ENCODE measurements around the gene KIF19. TPM values are rescaled to one million over a fixed set of nuclear protein-coding genes. Genes with fewer than 3 reads are reported as not detected.

Gene KIF19
- total and polyA plus RNA-seq, 11 donors = 0.12 to 3.0 (median 0.19) TPM; not detected in 2

DNA sequence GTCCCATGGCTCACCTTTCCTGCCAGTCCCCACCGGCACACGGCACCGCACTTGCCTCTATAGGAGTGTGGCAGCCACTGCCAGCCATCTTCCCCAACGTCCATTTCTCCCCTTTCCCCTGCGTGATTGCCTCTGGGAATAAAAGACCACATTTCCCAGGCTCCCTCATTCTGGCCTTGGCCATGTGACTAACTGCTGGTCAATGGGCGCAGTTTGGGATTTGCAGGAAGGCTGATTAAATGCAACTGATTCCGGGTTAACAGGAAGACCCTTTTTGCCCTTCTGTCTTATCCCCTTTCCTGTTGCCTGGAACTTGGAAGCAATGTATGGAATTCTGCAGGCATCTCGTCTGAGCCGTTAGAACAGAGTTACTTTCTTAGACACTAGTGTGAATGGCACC is 32.7 kb downstream of the KIF19 start:
- DNase-seq (no peak), ATAC-seq (no peak)
- peaks cover 19 to 87% (median 71%) of the 10 kb centered on the region in 9 donors for H3K27me3 ChIP-seq
- peaks cover 0 to 24% (median 7%) of the 10 kb centered on the region in 12 donors for H3K4me1 ChIP-seq
- no peaks in the 10 kb centered on the region for H3K9me3 ChIP-seq
- no peaks in the 10 kb centered on the region for H3K36me3 ChIP-seq
- TF ChIP-seq POLR2A (IDR thresholded peaks at IDR 0.05) (no peak), CTCF (IDR thresholded peaks at IDR 0.05) (no peak)
- H3K4me3 ChIP-seq = no peak overlapping the region
- 69 to 74% (median 71%) methylated on average over 9 of the region's 9 CpGs for WGBS, 4 donors
- H3K27ac ChIP-seq = no peak overlapping the region
- intact Hi-C loops (cut with DNase I) = loop anchor here in 2 of 10 donors (5.0 kb wide), 2 partner anchors 56 to 146 kb away; partner anchors contain the start of gene TTYH2 (in 1 of the 2)

- intact Hi-C loops (cut with DNase I) = loop anchor here (2.0 to 10.0 kb wide), 11 partner anchors 53 to 245 kb away; partner anchors contain the start of genes TTYH2 (in 4 of the 10) and RPL38 (in 1 of the 10)
- H3K27ac ChIP-seq = no peak overlapping the region
- no peak overlapping the region for H3K4me3 ChIP-seq
- TF ChIP-seq POLR2A (IDR thresholded peaks at IDR 0.05) (no peak), CTCF (IDR thresholded peaks at IDR 0.05) (no peak)
- peaks cover 19 to 74% (median 64%) of the 10 kb centered on the region in 9 donors for H3K27me3 ChIP-seq
- H3K4me1 ChIP-seq = peaks cover 0 to 24% (median 7%) of the 10 kb centered on the region in 12 donors
- no peak for DNase-seq
- 90 to 94% (median 91%) methylated on average over 16 to 22 of the region's 22 CpGs for WGBS, 4 donors
- H3K9me3 ChIP-seq = no peaks in the 10 kb centered on the region
- no peak for ATAC-seq
- no peaks in the 10 kb centered on the region for H3K36me3 ChIP-seq
Observed at GRCh38 chr17:74359916-74360315, 33.9 kb downstream of the KIF19 start.

GRCh38 chr17:74360899-74361229 is 34.8 kb downstream of the KIF19 start:
- peaks cover 19 to 67% (median 58%) of the 10 kb centered on the region in 9 donors for H3K27me3 ChIP-seq
- ATAC-seq (no peak), DNase-seq (no peak)

More at GRCh38 chr17:74360899-74361229, 34.8 kb downstream of the KIF19 start:
- Histone ChIP-seq H3K27ac (no peak overlapping the region), H3K9me3 (no peaks in the 10 kb centered on the region), H3K36me3 (no peaks in the 10 kb centered on the region), H3K4me3 (no peak overlapping the region), H3K4me1 (peaks cover 0 to 24% (median 7%) of the 10 kb centered on the region in 12 donors)
- intact Hi-C loops (cut with DNase I) = loop anchor here (1.0 to 10.0 kb wide), 13 partner anchors 54 to 244 kb away; partner anchors contain the start of genes TTYH2 (in 3 of the 10) and RPL38 (in 2 of the 10)
- 46 to 57% (median 54%) methylated on average over 7 of the region's 7 CpGs for WGBS, 4 donors
- no peak for TF ChIP-seq POLR2A (IDR thresholded peaks at IDR 0.05)
- TF ChIP-seq CTCF (IDR thresholded peaks at IDR 0.05) = no peak

Data from heart left ventricle (tissue), 16 donors.